AG04450 (cell line): ENCODE data around the gene SLF1. TPM values are rescaled to one million over a fixed set of nuclear protein-coding genes. Genes with fewer than 3 reads are reported as not detected.
"Not testable (repeated sequence)": the region's sequence is repeated elsewhere in the genome, so short reads cannot be mapped to it uniquely, and the experiment has no call there.

Source experiments
- CTCF ChIA-PET: fragments of 300-600, 350-600 bp; formaldehyde crosslinking; extraction: SDS; loops from one replicate; lab custom pipeline; 2022; ENCODE audit warnings: antibody characterized with exemption, inconsistent platforms; lab: Charles Lee
- POLR2A ChIA-PET: fragments of 350-600 bp; formaldehyde crosslinking; extraction: SDS; loops from one replicate; lab custom pipeline; 2021; ENCODE audit warnings: antibody characterized with exemption, inconsistent platforms; lab: Yijun Ruan, JAX
- DNase-seq: peaks from one replicate; pipeline ENCODE4 v3.0.0-alpha.2; 2011; ENCODE audit warnings: low read depth, low spot score
- H3K27ac ChIP-seq: one replicate; pipeline ENCODE4 v1.5.1; 2012; ENCODE audit warnings: low read depth, low read length, control low read depth
- H3K27me3 ChIP-seq: one replicate; pipeline ENCODE4 v1.6.0; 2012; ENCODE audit warnings: low read length; ENCODE audit not compliant: control insufficient read depth, insufficient read depth
- H3K4me3 ChIP-seq: 2 replicates; pipeline ENCODE4 v1.5.1; 2011; ENCODE audit warnings: mild to moderate bottlenecking, low read depth, low read length, control low read depth
- H3K9me3 ChIP-seq: 2 replicates; pipeline ENCODE4 v1.5.1; 2012; ENCODE audit warnings: low read length; ENCODE audit not compliant: control insufficient read depth, insufficient read depth
- polyA minus RNA-seq: library from RNA; depleted of rRNA, polyadenylated mRNA; stranded (reverse); fragments of >200 nt; gene quantifications from 2 replicates; pipeline ENCODE4 v1.2.3, GENCODE V29; 2011; rRNA and poly(A)+ RNA removed
- polyA plus RNA-seq: library from polyadenylated mRNA; depleted of rRNA; stranded (reverse); fragments of >200 nt; gene quantifications from 2 replicates; pipeline ENCODE4 v1.2.3, GENCODE V29; 2011; rRNA removed
- TF ChIP-seq, protein P1 (sequence below): IDR thresholded peaks from 2 replicates; pipeline ENCODE4 v1.5.1; 2011; ENCODE audit warnings: low read depth, low read length, control low read depth, inconsistent platforms

The SLF1 gene
- polyA plus RNA-seq (3.1 and 3.6 TPM in 2 replicates), polyA minus RNA-seq (2.5 and 5.1 TPM in 2 replicates)

DNA sequence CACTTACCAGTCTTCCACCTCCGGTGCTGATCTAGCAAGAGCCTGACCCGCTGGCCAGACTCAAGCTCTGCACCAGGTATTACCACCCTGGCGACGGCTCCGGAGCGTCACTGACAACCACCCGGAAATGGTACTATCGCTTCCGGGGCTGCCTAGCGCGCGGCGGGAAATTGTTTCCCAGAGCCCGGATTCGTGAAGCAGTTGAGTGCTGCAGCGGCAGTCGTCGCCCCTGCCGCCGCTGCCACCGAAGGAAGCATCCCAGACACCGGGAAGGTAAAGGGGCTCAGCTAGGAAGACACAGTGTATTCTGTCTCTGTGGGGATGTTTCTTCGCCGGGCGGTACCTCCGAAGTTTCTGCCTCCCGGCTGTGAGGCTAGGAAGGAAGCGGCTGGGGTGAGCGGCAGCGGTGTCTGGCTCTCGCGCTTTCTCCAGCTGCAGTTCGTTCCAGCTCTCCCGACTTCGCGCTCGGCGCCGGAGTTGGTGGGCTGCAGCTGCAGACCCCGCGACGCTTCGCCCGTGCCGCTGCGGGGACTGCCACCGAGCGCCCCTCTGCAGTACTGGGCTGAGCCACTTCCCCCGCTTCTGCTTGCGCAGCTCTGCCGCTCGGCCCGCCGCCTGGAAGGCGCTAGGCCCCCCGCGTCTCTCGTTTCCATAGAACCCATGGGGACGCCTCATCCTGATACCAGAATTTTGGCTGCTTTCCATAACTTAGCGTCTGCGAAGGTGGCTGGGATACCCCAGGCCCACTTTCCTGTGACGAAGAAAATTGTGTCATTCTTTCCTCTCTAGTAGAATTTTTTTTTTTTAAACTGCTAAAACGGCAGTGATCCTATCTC, at the start of gene SLF1, which contains the start of gene KIAA0825:
Gene SLF1 (plus strand): TSS at position 177 of the 836 bp plus-strand sequence. CDS start 10,142 bp downstream, outside the sequence.
Gene KIAA0825 (minus strand): TSS at position 112 of the 836 bp plus-strand sequence. CDS start 81,478 bp downstream, outside the sequence.
- TF ChIP-seq, protein P1, sequence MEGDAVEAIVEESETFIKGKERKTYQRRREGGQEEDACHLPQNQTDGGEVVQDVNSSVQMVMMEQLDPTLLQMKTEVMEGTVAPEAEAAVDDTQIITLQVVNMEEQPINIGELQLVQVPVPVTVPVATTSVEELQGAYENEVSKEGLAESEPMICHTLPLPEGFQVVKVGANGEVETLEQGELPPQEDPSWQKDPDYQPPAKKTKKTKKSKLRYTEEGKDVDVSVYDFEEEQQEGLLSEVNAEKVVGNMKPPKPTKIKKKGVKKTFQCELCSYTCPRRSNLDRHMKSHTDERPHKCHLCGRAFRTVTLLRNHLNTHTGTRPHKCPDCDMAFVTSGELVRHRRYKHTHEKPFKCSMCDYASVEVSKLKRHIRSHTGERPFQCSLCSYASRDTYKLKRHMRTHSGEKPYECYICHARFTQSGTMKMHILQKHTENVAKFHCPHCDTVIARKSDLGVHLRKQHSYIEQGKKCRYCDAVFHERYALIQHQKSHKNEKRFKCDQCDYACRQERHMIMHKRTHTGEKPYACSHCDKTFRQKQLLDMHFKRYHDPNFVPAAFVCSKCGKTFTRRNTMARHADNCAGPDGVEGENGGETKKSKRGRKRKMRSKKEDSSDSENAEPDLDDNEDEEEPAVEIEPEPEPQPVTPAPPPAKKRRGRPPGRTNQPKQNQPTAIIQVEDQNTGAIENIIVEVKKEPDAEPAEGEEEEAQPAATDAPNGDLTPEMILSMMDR, result no peak
- CTCF ChIA-PET, result interaction anchor here (0.5 kb wide), 1 partner anchor 22 kb away, joined by 3 read pairs; no protein-coding TSS in a partner anchor
- no peaks in the 10 kb centered on the region for H3K27me3 ChIP-seq
- H3K9me3 ChIP-seq, result no peaks in the 10 kb centered on the region; the same call in 1 of the 2 replicates
- POLR2A ChIA-PET, result no interaction called here
- H3K27ac ChIP-seq, result peak within 1 kb of the TSS; percentile 53
- H3K4me3 ChIP-seq, result peak within 1 kb of the TSS; percentile 88
- peak; percentile 61 for DNase-seq

DNA sequence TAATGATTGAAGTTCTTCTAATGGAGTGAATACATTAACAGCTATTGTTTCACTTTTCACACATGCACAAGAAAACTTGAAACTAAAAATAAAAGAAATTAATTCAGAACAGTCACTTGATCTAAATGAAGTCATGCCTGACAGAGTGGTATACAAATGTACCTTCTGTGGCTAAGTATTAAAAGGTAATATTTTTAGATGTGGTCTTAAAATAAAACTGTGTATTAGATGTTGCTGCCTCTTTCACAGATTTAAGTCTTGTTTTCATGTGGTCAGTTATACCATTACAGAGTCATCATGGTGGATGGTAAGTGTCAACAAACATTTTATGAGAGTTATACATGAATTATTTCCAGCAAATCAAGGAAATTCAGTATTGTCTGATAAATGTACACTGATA, 47.1 kb upstream of the SLF1 start:
- Histone ChIP-seq H3K27ac (no peak overlapping the region), H3K9me3 (no peaks in the 10 kb centered on the region), H3K4me3 (no peak overlapping the region), H3K27me3 (no peaks in the 10 kb centered on the region)
- TF ChIP-seq, protein P1, result no peak
- no peak for DNase-seq
- CTCF ChIA-PET, result no interaction called here
- POLR2A ChIA-PET, result no interaction called here

DNA sequence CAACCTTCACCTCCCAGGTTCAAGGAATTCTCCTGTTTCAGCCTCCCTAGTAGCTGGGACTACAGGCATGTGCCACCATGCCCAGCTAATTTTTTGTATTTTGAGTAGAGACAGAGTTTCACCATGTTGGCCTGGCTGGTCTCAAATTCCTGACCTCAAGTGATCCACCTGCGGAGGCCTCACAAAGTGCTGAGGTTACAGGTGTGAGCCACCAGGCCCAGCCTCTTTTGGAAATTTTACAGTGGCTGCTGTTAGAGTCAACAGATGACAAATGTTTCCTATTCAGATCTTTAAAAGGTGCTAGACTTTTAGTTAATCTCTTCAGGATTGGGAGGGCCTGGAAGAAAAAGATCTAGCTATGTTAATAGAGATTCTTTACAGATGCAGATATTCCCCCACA, 45.1 kb upstream of the SLF1 start:
- CTCF ChIA-PET, H3K27me3 ChIP-seq, DNase-seq, H3K4me3 ChIP-seq, POLR2A ChIA-PET, H3K9me3 ChIP-seq, H3K27ac ChIP-seq: not testable (repeated sequence)

DNA sequence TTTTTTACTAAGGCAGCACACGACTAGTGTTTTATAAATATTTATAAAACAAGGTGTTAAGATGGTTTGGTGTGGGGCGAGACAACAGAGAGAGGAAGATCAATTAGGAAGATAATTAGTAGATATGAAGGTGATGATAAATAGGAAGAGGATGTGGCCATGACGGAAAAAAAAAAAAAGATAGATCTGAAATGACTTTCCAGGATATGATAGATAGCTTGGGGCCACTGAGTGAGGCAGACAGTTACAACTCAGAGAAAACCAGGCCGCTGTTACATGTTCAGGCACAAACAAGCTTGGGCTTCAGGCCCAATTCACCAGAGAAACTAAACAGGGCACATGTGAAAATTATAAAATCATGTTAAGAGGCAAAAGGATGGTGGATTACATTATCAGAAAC, 43.3 kb upstream of the SLF1 start:
- TF ChIP-seq, protein P1, result no peak
- no peak overlapping the region for H3K4me3 ChIP-seq
- ChIA-PET CTCF (interaction anchor here (0.8 kb wide), 1 partner anchor 896 kb away, joined by 5 read pairs; no protein-coding TSS in a partner anchor), POLR2A (no interaction called here)
- DNase-seq, result no peak
- no peaks in the 10 kb centered on the region for H3K9me3 ChIP-seq
- no peaks in the 10 kb centered on the region for H3K27me3 ChIP-seq
- H3K27ac ChIP-seq, result no peak overlapping the region

DNA sequence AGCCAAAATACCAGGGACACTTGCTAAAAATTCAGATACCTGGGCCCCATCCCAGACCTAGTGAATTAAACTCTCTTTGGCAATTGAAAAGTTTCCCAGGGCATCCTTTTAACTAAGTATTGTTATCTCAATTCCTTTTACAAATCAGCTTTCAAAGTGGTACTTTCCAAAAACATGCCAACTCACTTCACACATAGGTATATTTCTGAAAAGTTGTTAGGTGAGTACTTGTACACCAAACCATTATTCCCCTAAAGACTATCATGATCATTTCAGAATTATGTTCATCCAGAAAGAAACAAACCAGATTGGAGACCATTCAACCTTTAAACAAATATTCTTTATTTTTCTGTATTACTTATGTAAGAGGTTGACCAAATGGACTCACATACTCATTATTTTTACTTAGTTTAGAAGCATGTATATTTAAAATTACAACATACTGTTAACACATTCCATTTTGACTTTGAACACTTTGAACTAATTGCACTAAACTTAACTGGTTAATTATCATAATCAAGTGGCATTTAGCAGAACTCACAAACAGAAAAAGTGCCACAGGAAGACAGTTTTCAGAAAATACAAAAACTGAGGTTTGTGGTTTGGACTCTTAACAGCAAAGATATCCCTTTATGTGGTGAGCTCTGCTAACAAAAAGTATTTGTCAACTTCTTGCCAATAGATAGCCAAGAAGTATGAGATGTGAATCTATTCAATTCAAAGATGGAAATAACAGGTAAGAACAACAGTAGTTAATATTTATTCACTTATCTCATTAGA, 40.8 kb upstream of the SLF1 start:
- Histone ChIP-seq H3K4me3 (no peak overlapping the region), H3K27ac (no peak overlapping the region), H3K27me3 (no peaks in the 10 kb centered on the region), H3K9me3 (no peaks in the 10 kb centered on the region)
- ChIA-PET CTCF (interaction anchor here (0.8 kb wide), 1 partner anchor 160 kb away, joined by 3 read pairs; no protein-coding TSS in a partner anchor), POLR2A (no interaction called here)
- DNase-seq, result no peak
- TF ChIP-seq, protein P1, result no peak
